ENCODE measurements around the gene SMURF2.

DNA sequence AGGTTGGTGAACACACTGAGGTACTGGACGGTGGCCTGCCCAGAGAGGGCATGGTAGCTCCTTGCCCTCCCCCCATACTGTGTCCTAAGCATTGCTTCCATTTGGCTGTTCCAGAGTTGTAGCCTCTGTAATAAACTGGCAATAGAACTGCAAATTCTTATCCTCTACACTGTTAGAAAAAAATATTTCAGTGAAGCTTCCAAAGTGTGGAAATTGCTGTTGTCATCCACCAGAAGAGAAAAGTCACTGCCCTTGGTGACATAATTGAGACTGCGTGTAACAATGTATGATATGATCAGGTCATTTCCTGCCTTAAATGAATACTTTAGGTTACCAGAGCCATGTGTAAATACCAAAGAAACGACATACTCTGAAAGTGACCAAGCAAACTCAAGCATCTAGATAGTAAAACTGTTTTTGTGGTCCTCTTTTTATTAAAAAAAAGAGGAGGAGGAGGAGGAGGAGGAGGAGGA, 89.4 kb downstream of the SMURF2 start:
- TF ChIP-seq EP300 (IDR thresholded peaks at IDR 0.05) (no peak), POLR2A (IDR thresholded peaks at IDR 0.05) (no peak)
- TF ChIP-seq, protein P1, sequence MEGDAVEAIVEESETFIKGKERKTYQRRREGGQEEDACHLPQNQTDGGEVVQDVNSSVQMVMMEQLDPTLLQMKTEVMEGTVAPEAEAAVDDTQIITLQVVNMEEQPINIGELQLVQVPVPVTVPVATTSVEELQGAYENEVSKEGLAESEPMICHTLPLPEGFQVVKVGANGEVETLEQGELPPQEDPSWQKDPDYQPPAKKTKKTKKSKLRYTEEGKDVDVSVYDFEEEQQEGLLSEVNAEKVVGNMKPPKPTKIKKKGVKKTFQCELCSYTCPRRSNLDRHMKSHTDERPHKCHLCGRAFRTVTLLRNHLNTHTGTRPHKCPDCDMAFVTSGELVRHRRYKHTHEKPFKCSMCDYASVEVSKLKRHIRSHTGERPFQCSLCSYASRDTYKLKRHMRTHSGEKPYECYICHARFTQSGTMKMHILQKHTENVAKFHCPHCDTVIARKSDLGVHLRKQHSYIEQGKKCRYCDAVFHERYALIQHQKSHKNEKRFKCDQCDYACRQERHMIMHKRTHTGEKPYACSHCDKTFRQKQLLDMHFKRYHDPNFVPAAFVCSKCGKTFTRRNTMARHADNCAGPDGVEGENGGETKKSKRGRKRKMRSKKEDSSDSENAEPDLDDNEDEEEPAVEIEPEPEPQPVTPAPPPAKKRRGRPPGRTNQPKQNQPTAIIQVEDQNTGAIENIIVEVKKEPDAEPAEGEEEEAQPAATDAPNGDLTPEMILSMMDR (IDR thresholded peaks at IDR 0.05): no peak
